HuH-7 (cell line): Measurements from ENCODE around the gene SLC5A3.

Experiments used
- DNase-seq: peaks from one replicate; pipeline ENCODE4 v3.0.0; 2011; ENCODE audit warnings: low spot score

Gene SLC5A3

GRCh38 chr21:34071683-34072082, 1.7 kb upstream of the SLC5A3 start:
- no peak for DNase-seq

GRCh38 chr21:34072145-34073031, 990 bp upstream of the SLC5A3 start:
- DNase-seq: no peak

- peak; percentile 26 for DNase-seq
Observed at GRCh38 chr21:34073749-34074282, 438 bp downstream of the SLC5A3 start.

- no peak for DNase-seq
Observed at GRCh38 chr21:34074283-34075090, 1.1 kb downstream of the SLC5A3 start.

- DNase-seq: no peak
Observed at GRCh38 chr21:34075091-34075425, 1.7 kb downstream of the SLC5A3 start.

- no peak for DNase-seq
Observed at GRCh38 chr21:34075760-34076660, 2.6 kb downstream of the SLC5A3 start.

GRCh38 chr21:34076835-34077234, 3.5 kb downstream of the SLC5A3 start:
- DNase-seq: no peak

GRCh38 chr21:34077888-34078287, 4.5 kb downstream of the SLC5A3 start:
- DNase-seq: no peak

- no peak for DNase-seq
Observed at GRCh38 chr21:34078915-34079314, 5.5 kb downstream of the SLC5A3 start.

- DNase-seq: no peak
Observed at GRCh38 chr21:34080710-34081109, 7.3 kb downstream of the SLC5A3 start.

- no peak for DNase-seq
Observed at GRCh38 chr21:34082769-34083168, 9.4 kb downstream of the SLC5A3 start.

GRCh38 chr21:34083357-34083756, 10.0 kb downstream of the SLC5A3 start:
- no peak for DNase-seq

GRCh38 chr21:34085129-34085528, 11.8 kb downstream of the SLC5A3 start:
- DNase-seq: no peak

- DNase-seq: no peak
Observed at GRCh38 chr21:34086887-34087306, 13.5 kb downstream of the SLC5A3 start.

- no peak for DNase-seq
Observed at GRCh38 chr21:34088752-34089151, 15.4 kb downstream of the SLC5A3 start.

- no peak for DNase-seq
Observed at GRCh38 chr21:34091032-34091431, 17.7 kb downstream of the SLC5A3 start.

GRCh38 chr21:34091607-34092006, 18.2 kb downstream of the SLC5A3 start:
- no peak for DNase-seq

- DNase-seq: no peak
Observed at GRCh38 chr21:34092262-34092921, 19.0 kb downstream of the SLC5A3 start.

- DNase-seq: no peak
Observed at GRCh38 chr21:34093083-34093482, 19.7 kb downstream of the SLC5A3 start.

GRCh38 chr21:34094949-34095348, 21.6 kb downstream of the SLC5A3 start:
- DNase-seq: no peak

GRCh38 chr21:34097442-34097841, 24.1 kb downstream of the SLC5A3 start:
- DNase-seq: no peak
